DND-41 (cell line): Measurements from ENCODE around the gene TYRO3.

Source experiments
- CTCF ChIP-seq: IDR thresholded peaks from 2 replicates; pipeline ENCODE4 v1.5.1; 2012; ENCODE audit warnings: borderline replicate concordance, low read length, moderate library complexity, mild to moderate bottlenecking; ENCODE audit not compliant: poor library complexity, severe bottlenecking; ENCODE audit errors: extremely low read depth
- EZH2 ChIP-seq: IDR thresholded peaks from 3 replicates; pipeline ENCODE4 v1.6.1; 2012; ENCODE audit warnings: borderline replicate concordance, low read depth, mild to moderate bottlenecking, moderate library complexity, low read length, inconsistent platforms; ENCODE audit not compliant: severe bottlenecking

GRCh38 chr15:41562784-41563198 is 3.8 kb downstream of the TYRO3 start:
- TF ChIP-seq CTCF (no peak), EZH2 (no peak)
